ENCODE data around the gene FADS3. TPM values are rescaled to one million over a fixed set of nuclear protein-coding genes. Genes with fewer than 3 reads are reported as not detected.

Gene FADS3
- total and polyA plus RNA-seq, 9 of the 15 experiments (the other 6 are each of a cell fraction or from before 2014, with no cell fraction given): 0.97 to 148 (median 92.7) TPM

GRCh38 chr11:61871158-61871597 is 20.2 kb downstream of the FADS3 start (continued):
- TF ChIP-seq ZNF609 (CRISPR knock-in tag; IDR thresholded peaks at IDR 0.05; ENCODE audit: borderline replicate concordance): no peak
- no peak for TF ChIP-seq MIER1 (IDR thresholded peaks at IDR 0.05; ENCODE audit: low read depth)
- TF ChIP-seq, protein P1, sequence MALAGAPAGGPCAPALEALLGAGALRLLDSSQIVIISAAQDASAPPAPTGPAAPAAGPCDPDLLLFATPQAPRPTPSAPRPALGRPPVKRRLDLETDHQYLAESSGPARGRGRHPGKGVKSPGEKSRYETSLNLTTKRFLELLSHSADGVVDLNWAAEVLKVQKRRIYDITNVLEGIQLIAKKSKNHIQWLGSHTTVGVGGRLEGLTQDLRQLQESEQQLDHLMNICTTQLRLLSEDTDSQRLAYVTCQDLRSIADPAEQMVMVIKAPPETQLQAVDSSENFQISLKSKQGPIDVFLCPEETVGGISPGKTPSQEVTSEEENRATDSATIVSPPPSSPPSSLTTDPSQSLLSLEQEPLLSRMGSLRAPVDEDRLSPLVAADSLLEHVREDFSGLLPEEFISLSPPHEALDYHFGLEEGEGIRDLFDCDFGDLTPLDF (CRISPR knock-in tag; IDR thresholded peaks at IDR 0.05): no peak
- no peak for TF ChIP-seq JUNB (CRISPR knock-in tag; conservative IDR thresholded peaks at IDR 0.05)
- no peak for TF ChIP-seq MYBL2 (IDR thresholded peaks at IDR 0.05; ENCODE audit: low read depth)
- TF ChIP-seq MYBL2 (CRISPR knock-in tag; IDR thresholded peaks at IDR 0.05; ENCODE audit: borderline replicate concordance): no peak
- TF ChIP-seq HMG20A (CRISPR knock-in tag; conservative IDR thresholded peaks at IDR 0.05): no peak
- TF ChIP-seq RB1 (IDR thresholded peaks at IDR 0.05; ENCODE audit: low read depth): peak; percentile 87
- TF ChIP-seq SMAD4 (CRISPR knock-in tag; conservative IDR thresholded peaks at IDR 0.05): 0 out of 2 replicates have a peak, but pooled peaks have one; percentile 16
- TF ChIP-seq ZBTB33 (CRISPR knock-in tag; IDR thresholded peaks at IDR 0.05): peak; percentile 34; the same call in 1 of the 2 replicates
- peak; percentile 82; the same call in 1 of the 2 replicates for TF ChIP-seq STAG1 (CRISPR knock-in tag; IDR thresholded peaks at IDR 0.05; ENCODE audit: borderline replicate concordance)
- peak; percentile 92 for TF ChIP-seq CTBP1 (IDR thresholded peaks at IDR 0.05; ENCODE audit: borderline replicate concordance)
- TF ChIP-seq HDAC8 (tag; IDR thresholded peaks at IDR 0.05): no peak
- TF ChIP-seq CREB3L1 (IDR thresholded peaks at IDR 0.05; ENCODE audit: borderline replicate concordance, low read depth): no peak
- TF ChIP-seq, protein P2, sequence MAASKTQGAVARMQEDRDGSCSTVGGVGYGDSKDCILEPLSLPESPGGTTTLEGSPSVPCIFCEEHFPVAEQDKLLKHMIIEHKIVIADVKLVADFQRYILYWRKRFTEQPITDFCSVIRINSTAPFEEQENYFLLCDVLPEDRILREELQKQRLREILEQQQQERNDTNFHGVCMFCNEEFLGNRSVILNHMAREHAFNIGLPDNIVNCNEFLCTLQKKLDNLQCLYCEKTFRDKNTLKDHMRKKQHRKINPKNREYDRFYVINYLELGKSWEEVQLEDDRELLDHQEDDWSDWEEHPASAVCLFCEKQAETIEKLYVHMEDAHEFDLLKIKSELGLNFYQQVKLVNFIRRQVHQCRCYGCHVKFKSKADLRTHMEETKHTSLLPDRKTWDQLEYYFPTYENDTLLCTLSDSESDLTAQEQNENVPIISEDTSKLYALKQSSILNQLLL (CRISPR knock-in tag; IDR thresholded peaks at IDR 0.05; ENCODE audit: borderline replicate concordance): no peak
- TF ChIP-seq SAFB2 (IDR thresholded peaks at IDR 0.05; ENCODE audit: borderline replicate concordance, low read depth, low read length, severe bottlenecking): no peak
- no peak for TF ChIP-seq RFX7 (CRISPR knock-in tag; IDR thresholded peaks at IDR 0.05)

All from K562 (cell line).